A673 (cell line): ENCODE results near the gene MEGF11. TPM values are rescaled to one million over a fixed set of nuclear protein-coding genes. Genes with fewer than 3 reads are reported as not detected.

Experiments used
- BruUV-seq: library from RNA; stranded (reverse); fragments of 400-500 nt; replicated peaks from 2 replicates; lab custom pipeline; 2021; lab: Mats Ljungman, UMichigan
- CTCF ChIA-PET: fragments of 300-600 bp; sonication (Branson Sonifier 250); formaldehyde crosslinking; loops from one replicate; lab custom pipeline; 2022; ENCODE audit warnings: antibody characterized with exemption; lab: Charles Lee
- POLR2A ChIA-PET: fragments of 300-600 bp; sonication (Branson Sonifier 250); formaldehyde crosslinking; loops from one replicate; lab custom pipeline; 2022; ENCODE audit warnings: antibody characterized with exemption; ENCODE audit not compliant: low non-redundant PET; lab: Charles Lee
- DNase-seq: peaks from one replicate; pipeline ENCODE4 v3.0.0-alpha.2; 2015; ENCODE audit warnings: low spot score
- H3K27ac ChIP-seq: fragments of 200-600 bp; sonication (generic); 2 replicates; pipeline ENCODE4 v1.5.1; 2016; ENCODE audit warnings: mixed run types, low read depth, mild to moderate bottlenecking, mixed read lengths, antibody characterized with exemption, low read length; ENCODE audit not compliant: poor library complexity, severe bottlenecking
- H3K27me3 ChIP-seq: fragments of 200-600 bp; sonication (generic); replicated peaks from 2 replicates; pipeline ENCODE4 v1.6.1; 2017; ENCODE audit warnings: mixed run types, low read depth, mild to moderate bottlenecking, mixed read lengths, antibody characterized with exemption, low read length; ENCODE audit not compliant: insufficient read depth, poor library complexity
- H3K36me3 ChIP-seq: fragments of 200-600 bp; sonication (generic); 2 replicates; pipeline ENCODE4 v1.6.1; 2016; ENCODE audit warnings: mixed run types, mild to moderate bottlenecking, mixed read lengths, antibody characterized with exemption, low read length; ENCODE audit not compliant: insufficient read depth, poor library complexity, severe bottlenecking
- H3K4me1 ChIP-seq: fragments of 200-600 bp; sonication (generic); 2 replicates; pipeline ENCODE4 v1.6.1; 2017; ENCODE audit warnings: mixed run types, mild to moderate bottlenecking, mixed read lengths, antibody characterized with exemption, low read length; ENCODE audit not compliant: insufficient read depth, poor library complexity, severe bottlenecking
- H3K4me3 ChIP-seq: fragments of 200-600 bp; sonication (generic); 2 replicates; pipeline ENCODE4 v1.5.1; 2016; ENCODE audit warnings: low read depth, mixed run types, mild to moderate bottlenecking, mixed read lengths, low read length; ENCODE audit not compliant: poor library complexity, severe bottlenecking
- H3K9me3 ChIP-seq: fragments of 200-600 bp; sonication (generic); 2 replicates; pipeline ENCODE4 v1.6.1; 2016; ENCODE audit warnings: mixed run types, low read depth, mild to moderate bottlenecking, mixed read lengths, antibody characterized with exemption, low read length; ENCODE audit not compliant: poor library complexity, severe bottlenecking
- CTCF ChIP-seq: fragments of 300-800, 200-600 bp; sonication (generic); conservative IDR thresholded peaks from 2 replicates; pipeline ENCODE4 v1.5.1; 2017; ENCODE audit warnings: low read depth, mild to moderate bottlenecking, antibody characterized with exemption, low read length, moderate library complexity, mixed read lengths
- EZH2 ChIP-seq: fragments of 200-600 bp; sonication (generic); IDR thresholded peaks from 2 replicates; pipeline ENCODE4 v1.6.1; 2017; ENCODE audit warnings: borderline replicate concordance, low read depth, mild to moderate bottlenecking, mixed read lengths, antibody characterized with exemption, low read length; ENCODE audit not compliant: poor library complexity, severe bottlenecking
- intact Hi-C: fragments of 100-400 bp; cut with micrococcal nuclease; formaldehyde crosslinking; loops from one replicate; pipeline ENCODE4 v1.10.0; 2022; ENCODE audit not compliant: unreplicated experiment
- total RNA-seq: library from RNA; stranded (reverse); gene quantifications from 2 replicates; pipeline ENCODE4 v1.2.3, GENCODE V29; 2021

Gene MEGF11
- total RNA-seq, 1 experiment from 2014 or later: 0.43 TPM

- CTCF ChIA-PET: interaction anchor here (0.8 kb wide), 1 partner anchor 29 kb away, joined by 8 read pairs; no protein-coding TSS in a partner anchor
- POLR2A ChIA-PET: interaction anchor here (0.6 kb wide), 1 partner anchor 30 kb away, joined by 5 read pairs; no protein-coding TSS in a partner anchor
- Histone ChIP-seq H3K36me3 (no peaks in the 10 kb centered on the region), H3K27me3 (peaks cover 66% of the 10 kb centered on the region), H3K27ac (no peak overlapping the region), H3K4me3 (no peak overlapping the region), H3K4me1 (peaks cover 5% of the 10 kb centered on the region), H3K9me3 (no peaks in the 10 kb centered on the region)
- TF ChIP-seq CTCF (no peak), EZH2 (no peak)
- no peak for DNase-seq
- intact Hi-C loops: no loop called here
- no TSS peak for BruUV-seq
Measured at GRCh38 chr15:66256692-66257091, 3.1 kb upstream of the MEGF11 start.

- no peak for DNase-seq
- Histone ChIP-seq H3K27ac (no peak overlapping the region), H3K9me3 (no peaks in the 10 kb centered on the region), H3K4me1 (peaks cover 5% of the 10 kb centered on the region), H3K36me3 (no peaks in the 10 kb centered on the region), H3K4me3 (no peak overlapping the region), H3K27me3 (peaks cover 80% of the 10 kb centered on the region)
- intact Hi-C loops: loop anchor here (5.0 kb wide), 1 partner anchor 242 kb away; the partner anchor contains the start of gene SNAPC5
- TF ChIP-seq CTCF (no peak), EZH2 (no peak)
- no TSS peak for BruUV-seq
- CTCF ChIA-PET: no interaction called here
- POLR2A ChIA-PET: no interaction called here
Measured at GRCh38 chr15:66254951-66255676, 1.6 kb upstream of the MEGF11 start.

- intact Hi-C loops: loop anchor here (5.0 kb wide), 1 partner anchor 243 kb away; the partner anchor contains the start of gene SNAPC5
- Histone ChIP-seq H3K27ac (no peak overlapping the region), H3K9me3 (no peaks in the 10 kb centered on the region), H3K36me3 (no peaks in the 10 kb centered on the region), H3K4me1 (peaks cover 5% of the 10 kb centered on the region), H3K27me3 (peaks cover 88% of the 10 kb centered on the region), H3K4me3 (peak overlapping the region; percentile 44)
- peak; percentile 26 for TF ChIP-seq EZH2
- TF ChIP-seq CTCF: no peak
- ChIA-PET CTCF (no interaction called here), POLR2A (no interaction called here)
- DNase-seq: no peak
- BruUV-seq: no TSS peak
Measured at GRCh38 chr15:66254089-66254950, 770 bp upstream of the MEGF11 start.
